Activated CD4-positive, alpha-beta T cell treated with anti-CD3 and anti-CD28 coated beads, Interleukin-2, amount 10 ng/mL, durations not matched to agents 7 days and 5 days (primary cell): ENCODE results near the gene CENPT. TPM values are rescaled to one million over a fixed set of nuclear protein-coding genes. Genes with fewer than 3 reads are reported as not detected.

Experiments
- total RNA-seq, 2 experiments: library from RNA; stranded (reverse); gene quantifications; one replicate each; pipeline ENCODE4 v1.2.3, GENCODE V29; 2021

The CENPT gene
- total RNA-seq, 2 experiments from 2014 or later: 62.1 to 64.0 TPM

Other genes with a start within 250 kb of the CENPT start
- gene CARMIL2, start 202.5 kb downstream of the CENPT start, total RNA-seq: 100 to 1,000 TPM; 203 to 226 TPM
- gene ACD, start 187.4 kb downstream of the CENPT start, total RNA-seq: 10 to 100 TPM; 38.0 to 41.8 TPM
- gene PARD6A, start 186.7 kb downstream of the CENPT start, total RNA-seq: 10 to 100 TPM; 11.6 to 13.0 TPM
- gene ENKD1, start 180.9 kb downstream of the CENPT start, total RNA-seq: 1 to 10 TPM; 8.0 to 8.2 TPM
- 1 to 10 TPM; 3.8 to 4.8 TPM for gene C16orf86, start 180.9 kb downstream of the CENPT start, total RNA-seq
- 10 to 100 TPM; 11.2 to 11.9 TPM for gene GFOD2, start 128.4 kb downstream of the CENPT start, total RNA-seq
- 10 to 100 TPM; 28.2 to 30.4 TPM for gene RANBP10, start 41.1 kb downstream of the CENPT start, total RNA-seq
- under 1 TPM; 0.27 to 0.33 TPM for gene TSNAXIP1, start 40.8 kb downstream of the CENPT start, total RNA-seq
- 10 to 100 TPM; 37.5 to 41.7 TPM for gene THAP11, start 5.4 kb downstream of the CENPT start, total RNA-seq
- gene NUTF2, start 760 bp downstream of the CENPT start, total RNA-seq: 100 to 1,000 TPM; 112 to 140 TPM
- gene EDC4, start 25.4 kb upstream of the CENPT start, total RNA-seq: 100 to 1,000 TPM; 114 to 128 TPM
- 1 to 10 TPM; 1.5 to 2.5 TPM for gene NRN1L, start 37.2 kb upstream of the CENPT start, total RNA-seq
- 10 to 100 TPM; 21.3 to 21.5 TPM for gene PSKH1, start 45.6 kb upstream of the CENPT start, total RNA-seq
- 1 to 10 TPM; 7.2 to 9.4 TPM for gene CTRL, start 84.2 kb upstream of the CENPT start, total RNA-seq
- gene PSMB10, start 89.2 kb upstream of the CENPT start, total RNA-seq: 100 to 1,000 TPM; 214 to 288 TPM
- gene LCAT, start 96.4 kb upstream of the CENPT start, total RNA-seq: 10 to 100 TPM; 12.9 to 15.3 TPM
- 10 to 100 TPM; 27.1 to 29.5 TPM for gene SLC12A4, start 120.9 kb upstream of the CENPT start, total RNA-seq
- under 1 TPM; 0.10 TPM for gene DPEP3, start 132.8 kb upstream of the CENPT start, total RNA-seq
- gene DPEP2, start 151.8 kb upstream of the CENPT start, total RNA-seq: 10 to 100 TPM; 12.4 to 14.2 TPM
- gene DPEP2NB, start 168.2 kb upstream of the CENPT start, total RNA-seq: not detected
- gene DDX28, start 175.5 kb upstream of the CENPT start, total RNA-seq: 10 to 100 TPM; 12.9 to 14.4 TPM
- gene DUS2, start 175.6 kb upstream of the CENPT start, total RNA-seq: 10 to 100 TPM; 21.5 to 23.4 TPM
- 100 to 1,000 TPM; 146 to 159 TPM for gene NFATC3, start 237.7 kb upstream of the CENPT start, total RNA-seq